Stimulated activated CD8-positive, alpha-beta memory T cell treated with anti-CD3 and anti-CD28 coated beads, Interleukin-2, amount 100 ng/mL, for 1 hour (primary cell): ENCODE measurements around the gene CHRNA5.
"Not testable (repeated sequence)": the region's sequence is repeated elsewhere in the genome, so short reads cannot be mapped to it uniquely, and the experiment has no call there.

Experiments used
- DNase-seq, 2 donors: peaks; one replicate each; pipeline ENCODE4 v3.0.0-alpha.2; 2020; ENCODE audit warnings: low read depth in 2 of 2

CHRNA5 gene

GRCh38 chr15:78565951-78566774 is 843 bp downstream of the CHRNA5 start:
- DNase-seq: no peak

DNA sequence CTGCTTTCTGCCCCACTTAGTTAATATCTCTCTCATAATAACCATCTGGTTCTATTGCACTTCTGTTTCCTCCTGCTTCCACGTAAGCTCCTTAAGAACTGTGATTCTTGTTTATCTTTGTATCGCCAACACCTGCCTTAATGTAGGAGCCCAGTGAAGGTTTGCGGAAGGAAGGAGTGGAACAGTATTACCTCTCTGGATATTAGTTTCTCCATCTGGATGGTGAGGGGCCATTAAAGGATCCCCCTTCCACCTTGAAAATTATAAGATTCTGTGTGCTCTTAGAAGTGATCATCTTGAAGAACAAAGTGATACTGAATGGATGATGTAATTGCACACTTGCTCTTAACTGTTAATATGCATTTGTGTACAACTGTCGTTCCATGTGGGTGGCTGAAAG is 2.2 kb downstream of the CHRNA5 start:
- DNase-seq: no peak

GRCh38 chr15:78570710-78571109 is 5.4 kb downstream of the CHRNA5 start:
- no peak for DNase-seq

DNA sequence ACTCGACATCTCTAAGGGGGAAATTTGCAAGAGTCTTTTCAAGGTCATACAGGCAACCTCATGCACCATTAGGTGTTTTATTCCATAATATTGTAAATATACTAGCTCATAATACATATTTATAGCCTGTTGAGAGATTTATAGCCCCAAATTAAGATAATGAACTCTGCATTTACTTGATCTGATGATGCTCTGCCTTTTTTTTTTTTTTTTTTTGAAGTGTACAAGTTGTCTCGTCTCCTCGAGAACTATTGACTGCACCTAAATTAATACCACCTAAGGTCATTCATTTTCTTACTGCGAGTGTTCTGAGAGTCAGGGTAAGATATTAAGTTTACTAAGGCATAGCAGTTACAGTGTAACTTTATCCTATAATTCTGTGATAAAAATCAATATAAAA is 6.1 kb downstream of the CHRNA5 start:
- no peak for DNase-seq

GRCh38 chr15:78573416-78573815 is 8.1 kb downstream of the CHRNA5 start:
- no peak for DNase-seq

GRCh38 chr15:78574944-78575343 is 9.6 kb downstream of the CHRNA5 start:
- DNase-seq: no peak

GRCh38 chr15:78597583-78597982 is 32.3 kb downstream of the CHRNA5 start:
- no peak for DNase-seq

- no peak for DNase-seq
Measured at GRCh38 chr15:78598348-78598747, 33.0 kb downstream of the CHRNA5 start.

DNA sequence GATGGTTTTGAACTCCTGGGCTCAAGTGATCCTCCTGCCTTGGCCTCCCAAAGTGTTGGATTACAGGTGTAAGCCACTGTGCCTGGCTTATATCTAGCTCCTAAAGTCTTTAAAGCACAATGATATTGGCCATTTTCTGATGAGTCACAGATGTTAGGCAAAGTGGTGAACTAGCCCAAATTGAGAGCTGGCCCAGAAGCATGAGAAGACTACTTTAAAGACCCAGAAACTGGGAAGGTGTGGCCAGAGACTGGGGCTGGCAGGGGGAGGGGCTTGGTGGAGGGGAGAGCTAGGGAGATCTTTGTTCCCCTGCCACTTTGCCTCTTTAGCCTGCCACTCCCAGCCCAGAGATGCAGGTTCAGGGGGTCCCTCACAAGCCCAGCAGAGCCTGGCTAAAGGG is 33.9 kb downstream of the CHRNA5 start:
- no peak for DNase-seq

DNA sequence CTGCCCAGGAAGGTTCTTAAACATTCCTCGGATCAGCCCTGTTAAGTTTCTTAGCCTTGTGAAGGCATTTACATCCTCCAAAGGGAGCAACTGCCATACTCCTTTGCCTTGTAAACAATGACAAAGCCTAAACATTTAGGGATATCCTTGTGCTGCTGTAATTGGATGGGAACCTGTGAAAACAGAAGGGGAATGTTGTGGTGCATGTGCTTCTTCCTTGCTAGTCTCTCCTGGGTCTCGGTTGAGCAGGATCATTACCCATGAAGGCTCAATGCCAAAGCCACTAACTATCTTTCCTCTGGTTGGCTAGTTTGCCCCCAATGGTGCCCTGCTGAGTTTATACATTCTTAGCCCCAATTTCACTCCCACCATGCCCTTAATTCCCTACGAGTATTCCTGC is 38.1 kb downstream of the CHRNA5 start:
- DNase-seq: no peak

GRCh38 chr15:78604420-78604819 is 39.1 kb downstream of the CHRNA5 start:
- no peak for DNase-seq

DNA sequence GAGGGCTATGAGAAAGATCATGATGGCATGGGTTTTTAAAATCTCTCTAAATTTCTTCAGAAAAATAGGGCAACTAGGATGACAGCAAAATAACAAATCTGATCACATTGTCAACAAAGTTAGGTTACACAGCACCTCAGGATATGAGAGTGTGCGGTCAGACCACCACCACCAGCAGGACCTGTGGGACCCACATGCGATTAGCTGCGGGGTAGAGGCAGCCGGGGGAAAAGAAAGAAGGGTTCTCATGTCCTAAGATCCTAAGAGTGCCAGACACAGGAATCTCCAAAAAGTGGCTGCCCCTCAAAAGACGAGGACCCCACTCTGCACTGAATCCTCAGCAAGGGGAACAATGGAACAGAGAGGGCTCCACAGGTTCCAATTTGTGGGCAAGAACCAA is 39.9 kb downstream of the CHRNA5 start:
- no peak for DNase-seq

- DNase-seq: no peak
Measured at GRCh38 chr15:78605680-78606079, 40.4 kb downstream of the CHRNA5 start.

GRCh38 chr15:78609551-78609950 is 44.2 kb downstream of the CHRNA5 start:
- not testable (repeated sequence) for DNase-seq

GRCh38 chr15:78614021-78614420 is 48.7 kb downstream of the CHRNA5 start:
- no peak for DNase-seq

DNA sequence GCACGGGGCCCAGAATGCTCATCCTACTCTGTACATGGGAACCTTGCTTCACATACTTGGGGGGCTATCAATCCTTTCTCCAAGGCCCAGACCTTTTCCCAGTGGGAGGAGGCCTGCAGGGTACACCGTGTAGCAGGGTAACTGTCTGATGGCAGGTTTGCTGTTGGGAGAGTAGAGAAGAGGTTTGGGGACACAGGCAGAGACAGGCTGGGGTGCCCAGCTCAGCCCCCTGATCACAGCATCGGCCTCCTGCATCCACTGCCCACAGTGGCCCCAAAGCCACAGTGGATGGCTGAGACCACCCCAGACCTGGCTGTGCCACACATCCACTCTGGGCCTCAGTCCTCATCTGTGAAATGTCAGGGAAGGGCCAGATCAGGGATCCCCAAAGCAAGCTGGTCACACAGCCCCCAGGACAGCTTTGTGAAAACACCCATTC is 49.9 kb downstream of the CHRNA5 start:
- no peak for DNase-seq

- no peak for DNase-seq
Measured at GRCh38 chr15:78616506-78616905, 51.2 kb downstream of the CHRNA5 start.

DNA sequence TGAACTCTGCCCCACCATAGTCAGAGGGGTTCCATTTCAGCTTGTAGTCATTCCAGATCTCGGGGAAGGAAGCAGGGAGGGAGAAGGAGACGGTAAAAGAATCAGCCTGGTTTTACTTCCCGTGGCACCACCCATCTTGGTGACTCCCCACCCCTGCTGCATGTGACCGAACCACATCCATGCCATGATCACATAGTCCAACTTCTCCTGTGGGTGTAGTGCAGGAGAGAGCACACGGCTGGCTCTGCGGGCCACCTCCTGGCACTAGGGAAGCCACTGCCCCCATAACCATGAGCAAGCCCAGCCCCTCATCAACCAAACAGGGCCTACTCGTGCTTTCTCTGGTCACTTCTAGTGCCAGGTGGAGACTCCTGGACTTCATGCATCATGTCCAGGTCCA is 51.8 kb downstream of the CHRNA5 start:
- no peak for DNase-seq

DNA sequence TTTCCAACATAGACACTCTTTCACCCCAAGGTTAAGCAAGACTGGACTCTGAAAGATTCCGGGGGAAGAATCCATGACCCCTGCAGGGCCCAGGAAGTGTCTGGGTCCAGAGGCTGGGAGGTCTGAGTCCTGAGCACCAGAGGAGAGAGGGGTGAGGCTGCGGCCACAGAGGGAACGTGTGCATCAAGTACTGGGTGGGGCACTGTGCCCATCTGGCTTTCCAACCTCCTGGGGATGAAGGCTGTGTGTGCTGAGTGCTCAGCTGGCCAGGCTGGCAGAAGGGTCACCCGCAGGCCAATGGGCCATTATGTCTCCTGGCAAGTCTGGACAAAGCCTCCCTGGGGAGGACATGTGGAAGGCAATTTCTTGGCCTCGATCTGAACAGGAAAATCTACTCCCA is 52.2 kb downstream of the CHRNA5 start:
- no peak for DNase-seq

DNA sequence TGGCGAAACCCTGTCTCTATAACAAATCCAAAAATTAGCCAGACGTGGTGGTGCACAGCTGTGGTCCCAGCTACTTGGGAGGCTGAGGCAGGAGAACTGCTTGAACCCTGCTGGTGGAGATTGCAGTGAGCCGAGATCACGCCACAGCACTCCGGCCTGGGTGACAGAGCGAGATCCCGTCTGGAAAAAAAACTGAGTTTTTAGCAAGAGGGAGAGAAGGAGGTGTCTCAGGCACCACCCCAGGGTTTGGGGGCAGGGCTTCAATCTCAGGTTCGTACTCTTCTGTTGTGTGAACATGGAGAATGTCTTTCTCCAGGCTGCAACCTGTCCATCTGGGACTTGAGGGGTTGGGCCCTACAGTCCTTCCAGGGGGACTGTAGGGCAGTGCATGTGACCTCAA is 52.7 kb downstream of the CHRNA5 start:
- DNase-seq: no peak

GRCh38 chr15:78618490-78618934 is 53.2 kb downstream of the CHRNA5 start:
- peak; percentile 50 to 68 for DNase-seq

- no peak for DNase-seq
Measured at GRCh38 chr15:78619022-78619950, 54.0 kb downstream of the CHRNA5 start.
